HG02571 (cell line): ENCODE measurements around the gene TAF9B.
A peak's percentile ranks its signal among the peaks of the same experiment; 100 is the strongest.
"Not testable (repeated sequence)": the region's sequence is repeated elsewhere in the genome, so short reads cannot be mapped to it uniquely, and the experiment has no call there.

Source experiments
- ATAC-seq: cut with Tn5 transposase; IDR thresholded peaks from one replicate; pipeline ENCODE4 v1.9.1; 2021; ENCODE audit warnings: mild to moderate bottlenecking, moderate library complexity; ENCODE audit not compliant: unreplicated experiment

Gene TAF9B, protein sequence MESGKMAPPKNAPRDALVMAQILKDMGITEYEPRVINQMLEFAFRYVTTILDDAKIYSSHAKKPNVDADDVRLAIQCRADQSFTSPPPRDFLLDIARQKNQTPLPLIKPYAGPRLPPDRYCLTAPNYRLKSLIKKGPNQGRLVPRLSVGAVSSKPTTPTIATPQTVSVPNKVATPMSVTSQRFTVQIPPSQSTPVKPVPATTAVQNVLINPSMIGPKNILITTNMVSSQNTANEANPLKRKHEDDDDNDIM

DNA sequence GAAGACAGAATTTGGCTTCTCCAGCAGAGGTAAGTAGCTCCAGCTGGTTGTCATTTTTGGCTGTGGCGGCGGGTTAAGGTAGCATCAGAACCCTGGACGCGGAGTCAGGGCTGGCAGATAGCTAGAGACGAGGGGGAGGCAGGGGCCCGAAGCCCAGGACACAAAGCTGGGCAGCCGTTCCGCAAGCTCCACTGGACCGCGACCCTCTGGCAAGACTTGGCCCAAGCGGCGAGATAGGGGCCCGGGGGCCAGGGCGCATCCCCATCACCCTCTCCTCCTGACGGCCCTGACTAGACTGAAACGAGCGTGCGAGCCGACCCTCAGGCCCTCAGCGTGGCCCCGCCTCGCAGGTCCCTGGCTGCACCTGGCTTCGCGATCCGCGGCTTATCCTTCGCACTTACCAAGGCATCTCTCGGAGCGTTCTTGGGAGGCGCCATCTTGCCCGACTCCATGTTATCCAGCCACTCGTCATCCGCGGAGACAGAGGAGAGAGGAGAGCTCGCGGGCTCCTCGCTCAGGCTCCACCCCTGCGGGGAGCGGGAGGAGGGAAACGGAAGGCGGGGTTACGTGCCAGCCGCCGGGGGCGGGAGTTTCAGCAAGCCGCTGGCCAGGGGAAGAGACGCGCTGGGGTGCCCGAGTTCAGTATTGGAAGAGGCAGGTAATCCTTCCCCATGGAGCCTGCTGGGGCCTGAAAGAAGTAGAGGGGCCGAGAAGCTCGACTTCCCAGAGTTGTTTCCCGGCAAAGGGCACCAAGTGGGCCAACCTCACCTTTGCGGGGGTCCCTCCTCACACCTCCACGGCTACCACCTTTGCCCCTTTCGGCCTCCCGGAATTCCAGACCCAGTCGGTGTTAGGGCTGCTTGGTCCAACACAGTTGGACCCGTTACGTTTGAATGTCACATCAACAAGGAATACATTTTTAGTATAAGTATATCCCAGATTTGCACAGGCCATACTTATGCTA, at the start of gene TAF9B:
TSS of gene TAF9B (minus strand) at position 491 of the 964 bp plus-strand sequence. CDS start at position 452, 39 bp downstream.
- ATAC-seq, result peak; percentile 92

DNA sequence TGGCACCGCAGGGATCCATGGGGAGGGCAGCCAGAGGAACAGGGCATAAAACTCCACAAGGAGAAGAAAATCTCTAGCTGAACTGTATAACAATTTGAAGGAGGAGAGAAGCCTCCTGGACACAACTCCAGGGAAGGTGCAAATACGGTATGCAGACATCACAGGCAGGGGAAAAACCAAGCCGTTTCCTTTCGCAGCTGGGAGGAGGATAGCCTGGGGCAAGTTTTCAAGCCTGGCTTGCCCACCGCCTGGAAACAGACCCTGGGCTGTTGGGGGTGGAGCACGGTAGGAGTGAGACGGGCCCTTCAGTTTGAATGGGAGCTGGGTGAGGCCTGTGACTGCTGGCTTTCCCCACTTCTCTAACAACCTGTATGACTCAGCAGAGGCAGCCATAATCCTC, 43.4 kb upstream of the TAF9B start:
- no peak for ATAC-seq

DNA sequence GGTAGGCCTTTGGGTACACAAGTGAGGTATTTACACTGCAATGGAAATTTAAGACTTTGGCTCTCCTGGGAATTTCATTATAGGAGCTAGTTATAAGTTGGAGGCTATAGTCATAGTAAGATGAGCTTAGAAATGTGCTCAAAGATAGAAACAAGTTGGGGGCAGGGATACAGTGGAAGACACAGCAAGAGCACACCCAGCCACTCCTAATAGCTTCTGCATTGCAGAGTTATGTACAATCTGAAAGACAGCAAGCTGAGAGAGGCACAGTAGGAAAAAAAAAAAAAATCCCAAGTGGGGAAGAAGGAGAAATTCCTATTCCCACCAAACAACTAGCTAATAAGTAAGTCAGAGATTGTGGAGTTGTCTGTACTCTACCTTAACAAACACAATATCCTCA, 41.9 kb upstream of the TAF9B start:
- no peak for ATAC-seq

DNA sequence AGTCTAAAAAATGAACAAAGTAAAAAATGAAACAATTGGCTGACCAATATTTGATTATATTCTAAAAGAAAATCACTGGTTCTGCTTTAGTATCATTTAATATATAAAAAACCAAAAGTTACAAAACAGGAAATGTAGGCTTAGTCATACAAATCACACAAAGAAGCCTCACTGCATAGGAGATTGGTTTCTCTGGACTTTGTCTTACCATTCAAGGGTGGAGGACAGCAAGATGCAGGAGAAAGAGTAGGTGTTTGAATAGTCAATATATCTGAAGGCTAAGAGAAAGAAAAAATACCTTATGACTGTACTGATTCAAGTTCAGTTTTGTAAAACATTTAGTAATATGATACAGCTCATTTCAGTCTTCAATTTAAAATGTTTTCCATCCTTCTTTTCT, 28.6 kb upstream of the TAF9B start:
- ATAC-seq, result no peak

DNA sequence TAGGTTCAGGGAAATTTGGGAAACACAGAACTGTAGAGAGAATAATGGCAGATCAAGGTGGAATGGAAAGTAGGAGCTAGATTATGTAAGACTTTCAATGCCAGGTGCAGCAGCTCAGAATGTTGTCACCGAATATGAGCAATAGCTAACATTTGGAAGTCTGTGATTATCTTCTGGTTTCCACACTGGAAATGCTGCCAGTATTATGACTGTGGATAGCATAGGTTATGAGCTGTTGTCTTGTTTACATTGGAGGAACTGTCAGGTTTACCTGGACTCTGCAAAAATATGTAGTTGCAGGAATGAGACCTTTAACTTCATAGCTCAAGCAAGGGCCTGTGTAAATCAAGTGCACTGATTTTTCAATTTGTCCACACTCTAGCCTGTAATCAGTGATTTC, 26.0 kb upstream of the TAF9B start:
- ATAC-seq, result no peak

DNA sequence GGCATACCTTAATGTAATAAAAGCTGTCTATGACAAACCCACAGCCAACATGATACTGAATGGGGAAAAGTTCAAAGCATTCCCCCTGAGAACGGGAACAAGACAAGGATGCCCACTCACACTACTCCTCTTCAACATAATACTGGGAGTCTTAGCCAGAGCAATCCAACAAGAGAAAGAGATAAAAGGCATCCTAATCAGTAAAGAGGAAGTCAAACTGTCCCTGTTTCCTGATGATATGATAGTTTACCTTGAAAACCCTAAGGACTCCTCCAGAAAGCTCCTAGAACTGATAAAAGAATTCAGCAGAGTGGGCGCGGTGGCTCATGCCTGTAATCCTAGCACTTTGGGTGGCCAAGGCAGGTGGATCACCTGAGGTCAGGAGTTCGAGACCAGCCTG, 23.7 kb upstream of the TAF9B start:
- ATAC-seq, result not testable (repeated sequence)

DNA sequence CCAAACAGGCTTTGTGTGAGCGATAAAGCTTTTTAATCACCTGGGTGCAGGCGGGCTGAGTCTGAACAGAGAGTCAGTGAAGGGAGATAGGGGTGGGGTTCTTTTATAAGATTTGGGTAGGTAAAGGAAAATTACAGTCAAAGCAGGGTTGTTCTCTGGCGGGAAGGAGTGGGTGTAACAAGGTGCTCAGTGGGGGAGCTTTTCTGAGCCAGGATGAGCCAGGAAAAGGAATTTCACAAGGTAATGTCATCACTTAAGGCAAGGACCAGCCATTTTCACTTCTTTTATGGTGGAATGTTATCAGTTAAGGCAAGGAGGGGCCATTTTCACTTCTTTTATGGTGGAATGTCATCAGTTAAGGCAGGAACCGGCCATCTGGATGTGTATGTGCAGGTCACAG, 21.3 kb upstream of the TAF9B start:
- ATAC-seq, result not testable (repeated sequence)

DNA sequence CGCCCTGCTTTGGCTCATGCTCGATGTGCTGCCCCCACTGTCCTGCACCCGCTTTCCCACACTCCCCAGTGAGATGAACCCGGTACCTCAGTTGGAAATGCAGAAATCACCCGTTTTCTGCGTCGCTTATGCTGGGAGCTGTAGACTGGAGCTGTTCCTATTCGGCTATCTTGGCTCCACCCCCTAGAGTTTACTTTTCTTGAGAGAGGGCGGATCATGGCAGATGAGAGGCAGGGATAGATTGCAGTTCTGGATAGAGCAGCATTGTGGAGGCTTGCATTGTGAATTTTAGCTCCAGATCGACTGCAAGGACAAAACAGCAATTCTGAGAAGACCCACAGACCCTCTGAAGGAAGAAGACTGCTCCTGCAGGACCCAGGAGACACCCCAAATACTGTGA, 18.4 kb upstream of the TAF9B start:
- not testable (repeated sequence) for ATAC-seq

DNA sequence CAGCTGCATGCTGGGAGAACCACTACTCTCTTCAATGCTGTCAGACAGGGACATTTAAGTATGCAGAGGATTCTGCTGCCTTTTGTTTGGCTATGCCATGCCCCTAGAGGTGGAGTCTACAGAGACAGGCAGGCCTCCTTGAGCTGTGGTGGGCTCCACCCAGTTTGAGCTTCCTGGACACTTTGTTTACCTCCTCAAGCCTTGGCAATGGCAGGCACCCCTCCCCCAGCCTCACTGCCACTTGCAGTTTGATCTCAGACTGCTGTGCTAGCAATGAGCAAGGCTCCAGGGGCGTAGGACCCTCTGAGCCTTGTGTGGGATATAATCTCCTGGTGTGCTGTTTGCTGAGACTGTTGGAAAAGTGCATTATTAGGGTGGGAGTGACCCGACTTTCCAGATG, 17.9 kb upstream of the TAF9B start:
- not testable (repeated sequence) for ATAC-seq

DNA sequence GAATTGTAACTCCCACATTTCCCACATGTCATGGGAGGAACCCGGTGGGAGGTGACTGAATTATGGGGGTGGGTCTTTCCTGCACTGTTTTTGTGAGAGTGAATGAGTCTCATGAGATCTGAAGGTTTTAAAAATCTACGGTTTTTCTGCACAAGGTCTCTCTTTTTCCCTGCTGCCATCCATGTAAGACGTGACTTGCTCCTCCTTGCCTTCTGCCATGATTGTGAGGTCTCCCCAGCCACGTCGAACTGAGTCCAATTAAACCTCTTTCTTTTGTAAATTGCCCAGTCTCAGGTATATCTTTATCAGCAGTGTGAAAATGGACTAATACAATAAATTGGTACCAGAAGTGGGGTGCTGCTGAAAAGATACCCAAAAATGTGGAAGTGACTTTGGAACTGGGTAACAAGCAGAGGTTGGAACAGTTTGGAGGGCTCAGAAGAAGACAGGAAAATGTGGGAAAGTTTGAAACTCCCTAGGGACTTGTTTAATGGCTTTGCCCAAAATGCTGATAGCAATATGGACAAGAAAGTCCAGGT, 7.6 kb upstream of the TAF9B start:
- not testable (repeated sequence) for ATAC-seq

DNA sequence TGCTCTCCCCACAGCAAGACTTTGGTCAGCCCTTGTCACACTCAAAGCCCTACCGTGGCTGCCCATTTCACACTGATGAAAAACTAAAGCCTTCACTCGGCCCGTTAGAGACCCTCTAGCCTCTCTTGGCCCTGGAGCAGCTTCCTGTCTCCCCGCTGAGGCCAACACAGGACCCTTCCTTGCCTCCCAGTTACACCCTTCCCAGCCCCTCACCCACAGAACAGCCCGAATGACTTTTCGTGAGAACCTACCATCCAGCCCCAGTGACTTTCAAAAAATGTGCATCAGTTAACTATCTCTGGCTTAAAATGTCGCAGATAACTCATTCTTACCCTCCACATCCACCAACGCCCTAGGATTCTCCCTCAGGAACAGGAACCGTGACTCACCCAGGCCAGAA, 756 bp upstream of the TAF9B start:
- no peak for ATAC-seq

DNA sequence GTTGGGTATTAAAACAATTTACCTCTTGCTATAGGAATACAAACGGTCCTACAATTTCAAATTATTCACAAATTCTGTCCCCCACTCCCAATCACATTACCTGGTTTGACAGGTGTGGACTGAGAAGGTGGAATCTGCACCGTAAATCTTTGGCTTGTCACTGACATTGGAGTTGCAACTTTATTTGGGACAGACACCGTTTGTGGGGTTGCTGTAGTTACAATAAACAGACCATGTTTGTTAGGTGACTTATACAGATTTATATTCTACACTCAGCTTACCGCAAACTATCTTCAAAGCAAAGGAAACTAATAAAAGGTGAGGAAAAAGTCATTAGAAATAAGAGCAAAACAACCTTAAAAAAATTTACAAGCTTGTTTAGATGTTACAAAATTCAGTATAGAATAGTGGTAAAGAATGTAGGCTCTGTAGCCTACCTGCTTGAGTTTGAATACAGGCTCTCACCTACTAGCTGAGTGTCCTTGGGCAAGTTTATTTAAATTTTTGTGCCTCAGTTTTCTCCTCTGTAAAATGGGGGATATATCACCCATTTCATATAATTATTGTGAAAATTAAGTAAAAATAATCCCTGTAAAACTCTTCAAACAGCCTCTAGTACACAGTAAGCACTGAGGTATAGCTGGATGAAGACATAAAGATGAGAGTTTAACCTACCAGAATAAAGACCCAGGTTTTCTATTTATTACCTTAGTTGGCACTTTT, 6.1 kb downstream of the TAF9B start:
- ATAC-seq, result no peak

DNA sequence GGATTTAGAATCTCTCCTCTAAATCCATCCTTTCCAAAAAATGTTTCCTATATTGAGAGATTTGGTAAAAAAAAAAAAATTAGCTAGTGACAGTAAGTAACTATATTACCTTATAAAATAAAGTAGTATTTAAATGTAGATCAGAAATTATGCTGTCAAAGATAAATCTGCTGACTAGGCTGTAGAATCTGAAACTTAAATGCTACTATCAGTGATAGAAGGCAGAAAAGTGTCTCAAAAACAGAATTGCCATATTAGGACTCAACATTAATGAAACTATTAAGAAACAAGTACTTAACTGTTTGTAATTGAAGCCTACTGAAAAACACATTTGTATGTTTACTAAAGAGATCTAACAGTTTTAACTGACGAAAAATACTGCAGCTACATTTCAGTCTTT, 8.3 kb downstream of the TAF9B start:
- ATAC-seq, result no peak

DNA sequence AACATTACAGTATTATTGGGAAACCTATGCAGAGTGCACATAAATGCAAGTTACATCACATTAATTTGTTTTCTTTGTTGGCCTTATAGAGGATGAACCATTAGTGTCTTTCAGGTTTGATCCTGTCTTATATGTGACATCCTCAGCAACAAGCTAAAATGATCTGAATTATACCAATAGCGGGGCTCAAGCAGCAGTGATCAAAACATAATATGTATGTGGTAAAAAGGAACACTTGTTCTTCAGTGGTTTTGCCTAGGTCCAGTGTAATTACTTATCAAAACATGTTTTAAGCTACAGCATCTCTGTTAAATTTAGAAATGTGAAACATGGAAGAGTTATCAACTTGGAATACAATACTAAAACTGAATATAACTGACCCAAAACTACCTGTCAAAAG, 9.1 kb downstream of the TAF9B start:
- no peak for ATAC-seq

DNA sequence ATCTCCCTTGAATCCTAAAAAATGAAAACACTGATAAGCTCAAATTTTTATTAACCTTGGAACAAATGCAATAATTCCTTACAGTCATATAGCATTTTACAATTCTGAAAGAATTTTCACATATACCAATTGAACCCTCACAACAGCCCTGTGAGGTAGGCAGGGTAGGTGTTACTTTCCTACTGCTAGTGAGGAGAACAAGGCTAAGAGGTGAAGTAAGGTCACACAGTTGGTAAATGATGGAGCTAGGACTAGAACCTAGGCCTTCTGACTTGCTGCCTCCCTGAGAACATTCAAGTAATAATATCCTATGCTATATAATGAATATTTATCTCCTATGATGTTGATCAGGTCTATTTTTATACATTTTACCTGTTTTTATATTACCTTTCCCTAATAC, 9.7 kb downstream of the TAF9B start:
- ATAC-seq, result no peak

DNA sequence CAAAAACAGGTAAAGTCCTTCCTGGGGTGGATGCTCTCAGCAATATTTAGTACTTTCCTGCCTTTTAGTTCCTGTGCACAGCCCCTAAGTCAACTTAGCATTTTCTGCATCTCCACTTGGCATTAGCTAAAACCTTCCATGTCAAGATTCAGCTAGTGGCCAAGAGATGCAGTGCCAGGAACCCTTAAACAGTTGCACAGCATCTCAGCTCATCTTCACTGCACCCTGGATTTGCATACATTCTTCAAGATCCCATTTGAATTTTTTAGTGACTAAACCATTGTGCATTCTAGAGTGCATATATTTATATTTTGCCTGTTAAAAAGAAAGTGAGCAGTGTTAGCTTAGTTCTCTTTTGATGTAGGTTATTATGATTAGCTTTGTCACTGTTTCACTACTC, 13.7 kb downstream of the TAF9B start:
- ATAC-seq, result not testable (repeated sequence)

DNA sequence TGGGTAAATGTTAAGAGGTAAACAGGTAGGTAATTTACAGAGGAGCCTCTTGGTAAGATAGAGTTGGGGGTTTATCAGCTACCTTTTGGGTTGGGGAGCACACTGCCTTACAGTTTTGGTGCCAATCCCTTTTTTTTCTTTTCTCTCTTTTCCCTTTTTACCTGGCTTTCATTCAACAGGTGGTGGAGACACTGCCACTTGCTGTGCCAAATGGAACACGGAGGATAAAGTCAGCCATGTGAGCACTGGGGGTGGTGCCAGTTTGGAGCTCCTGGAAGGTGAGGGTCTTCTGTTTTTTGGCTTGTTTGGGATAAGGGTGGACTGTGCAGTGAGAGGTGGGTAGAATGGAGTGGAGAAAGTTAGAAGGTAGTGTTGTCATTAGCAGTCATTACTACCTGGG, 14.3 kb downstream of the TAF9B start:
- ATAC-seq, result no peak

DNA sequence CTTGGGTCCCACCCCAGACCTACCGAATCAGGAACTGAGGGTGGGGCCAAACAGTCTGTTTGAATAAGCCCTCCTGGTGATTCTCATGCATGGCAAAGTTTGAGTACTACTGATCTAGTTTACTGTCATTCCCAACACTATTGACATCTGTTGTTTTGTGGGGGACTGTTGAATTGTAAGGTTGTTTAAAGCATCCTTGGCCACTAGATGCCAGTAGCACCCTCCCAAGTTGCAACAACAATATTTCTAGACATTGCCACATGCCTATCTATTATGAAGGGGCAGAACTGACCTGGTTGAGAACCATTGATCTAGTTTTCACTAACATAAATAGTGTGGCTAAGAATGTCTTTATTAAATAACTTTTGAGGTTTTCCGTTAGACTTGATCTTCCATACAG, 15.1 kb downstream of the TAF9B start:
- no peak for ATAC-seq

DNA sequence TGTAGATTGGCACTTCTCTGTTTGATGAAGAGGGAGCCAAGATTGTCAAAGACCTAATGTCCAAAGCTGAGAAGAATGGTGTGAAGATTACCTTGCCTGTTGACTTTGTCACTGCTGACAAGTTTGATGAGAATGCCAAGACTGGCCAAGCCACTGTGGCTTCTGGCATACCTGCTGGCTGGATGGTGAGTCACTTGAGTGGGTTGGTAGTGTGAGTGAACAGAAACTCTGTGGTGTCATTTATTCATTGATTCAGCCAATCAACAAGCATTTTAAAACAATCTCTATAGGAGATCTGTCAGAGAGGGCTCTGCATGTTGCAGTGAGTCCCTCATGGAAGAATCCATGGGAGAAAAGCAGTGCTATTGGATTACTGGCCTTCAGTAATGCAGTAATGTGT, 16.3 kb downstream of the TAF9B start:
- ATAC-seq, result no peak

DNA sequence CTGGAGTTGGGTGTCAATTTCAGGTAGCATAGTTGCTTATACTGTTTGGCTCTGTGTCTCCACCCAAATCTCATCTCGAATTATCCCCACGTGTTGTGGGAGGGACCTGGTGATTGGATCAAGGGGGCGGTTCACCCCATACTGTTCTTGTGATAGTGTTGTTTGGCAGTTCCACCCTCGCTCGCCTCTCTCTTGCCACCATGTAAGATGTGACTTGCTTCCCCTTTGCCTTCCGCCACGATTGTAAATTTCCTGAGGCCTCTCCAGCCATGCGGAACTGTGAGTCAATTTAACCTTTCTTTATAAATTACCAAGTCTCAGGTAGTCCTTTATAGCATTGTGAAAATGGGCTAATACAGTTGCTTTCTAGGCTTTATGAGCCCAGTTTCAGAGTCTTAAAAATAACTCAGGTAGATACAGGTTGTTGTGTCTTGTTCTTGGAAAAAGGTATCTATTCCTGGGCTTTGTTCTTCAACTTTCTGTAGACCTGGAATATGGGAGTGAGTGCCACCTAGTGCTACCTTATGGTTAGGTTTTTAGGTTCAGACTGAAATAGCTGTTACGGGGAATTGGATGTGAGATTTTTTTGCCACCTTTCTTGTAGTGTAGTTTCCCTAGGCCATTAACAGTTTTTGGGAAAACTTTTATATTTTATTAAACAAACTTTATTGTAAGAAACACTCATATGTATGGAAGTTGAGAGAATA, 19.8 kb downstream of the TAF9B start:
- no peak for ATAC-seq

DNA sequence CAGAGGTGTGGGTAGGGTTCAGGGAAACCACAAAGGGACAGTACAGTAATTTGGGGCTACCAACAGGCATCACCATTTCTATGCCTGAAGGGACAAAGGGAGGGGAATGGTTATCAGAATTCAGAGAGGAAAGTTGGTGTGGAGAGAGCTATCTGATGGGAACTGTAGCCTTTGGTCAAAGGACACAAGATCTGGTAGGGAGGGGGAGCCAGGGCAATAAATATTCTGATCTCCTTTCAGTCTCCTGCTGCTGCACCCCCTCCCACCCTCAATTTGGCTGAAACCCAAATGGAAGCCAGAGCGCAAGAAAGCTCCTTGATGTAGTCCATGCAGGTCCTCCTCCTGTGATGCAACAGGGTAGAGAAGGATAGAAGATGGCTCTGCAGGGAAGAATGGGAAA, 20.8 kb downstream of the TAF9B start:
- no peak for ATAC-seq
